Trophoblast cell (in vitro differentiated cells and primary cell): ENCODE results near the gene IRX3.
"Not testable (repeated sequence)": the region's sequence is repeated elsewhere in the genome, so short reads cannot be mapped to it uniquely, and the experiment has no call there.

ENCODE experiments used
- DNase-seq, 2 donors: peaks; one replicate each; pipeline ENCODE4 v3.0.0-alpha.2; 2016
- H2AFZ ChIP-seq: 2 replicates; pipeline ENCODE4 v1.6.1; 2013; ENCODE audit warnings: low read length, moderate library complexity, mild to moderate bottlenecking; ENCODE audit not compliant: insufficient read depth, poor library complexity
- H2AK5ac ChIP-seq: 2 replicates; pipeline ENCODE4 v1.6.1; 2013; ENCODE audit warnings: mild to moderate bottlenecking, low read length
- H2BK120ac ChIP-seq: 2 replicates; pipeline ENCODE4 v1.6.1; 2013; ENCODE audit warnings: low read length, mild to moderate bottlenecking, moderate library complexity; ENCODE audit not compliant: insufficient read depth, poor library complexity
- H2BK12ac ChIP-seq: 2 replicates; pipeline ENCODE4 v1.6.1; 2013; ENCODE audit warnings: mild to moderate bottlenecking, low read length, moderate library complexity
- H2BK5ac ChIP-seq: 2 replicates; pipeline ENCODE4 v1.6.1; 2013; ENCODE audit warnings: low read length, low read depth, moderate library complexity, mild to moderate bottlenecking; ENCODE audit not compliant: poor library complexity
- H3K14ac ChIP-seq: 2 replicates; pipeline ENCODE4 v1.6.1; 2013; ENCODE audit warnings: mild to moderate bottlenecking, low read length
- H3K18ac ChIP-seq: 2 replicates; pipeline ENCODE4 v1.6.1; 2013; ENCODE audit warnings: mild to moderate bottlenecking, low read length
- H3K23ac ChIP-seq: 2 replicates; pipeline ENCODE4 v1.6.1; 2013; ENCODE audit warnings: low read length
- H3K27ac ChIP-seq: 2 replicates; pipeline ENCODE4 v1.5.1; 2013; ENCODE audit warnings: low read depth, mild to moderate bottlenecking, inconsistent platforms, low read length, moderate library complexity
- H3K27me3 ChIP-seq: 2 replicates; pipeline ENCODE4 v1.6.1; 2013; ENCODE audit warnings: inconsistent platforms, mild to moderate bottlenecking, low read length, moderate library complexity; ENCODE audit not compliant: insufficient read depth
- H3K36me3 ChIP-seq, 2 experiments: 1 replicate in 1 of 2; 2 replicates in 1 of 2; pipeline ENCODE4 v1.6.1; 2013; ENCODE audit warnings: low read length in 2 of 2, mild to moderate bottlenecking in 2 of 2, moderate library complexity in 1 of 2; ENCODE audit not compliant: insufficient read depth in 2 of 2, control insufficient read depth in 1 of 2
- H3K4ac ChIP-seq: 2 replicates; pipeline ENCODE4 v1.6.1; 2013; ENCODE audit warnings: low read depth, mild to moderate bottlenecking, low read length, moderate library complexity
- H3K4me1 ChIP-seq, 2 experiments: 1 replicate in 1 of 2; 2 replicates in 1 of 2; pipeline ENCODE4 v1.6.1; 2013; ENCODE audit warnings: low read length in 2 of 2, mild to moderate bottlenecking in 2 of 2, moderate library complexity in 1 of 2; ENCODE audit not compliant: insufficient read depth in 2 of 2, control insufficient read depth in 1 of 2
- H3K4me2 ChIP-seq: 2 replicates; pipeline ENCODE4 v1.6.1; 2013; ENCODE audit warnings: inconsistent platforms, mild to moderate bottlenecking, low read length, moderate library complexity
- H3K4me3 ChIP-seq: 2 replicates; pipeline ENCODE4 v1.5.1; 2013; ENCODE audit warnings: mild to moderate bottlenecking, low read depth, low read length, inconsistent platforms
- H3K79me1 ChIP-seq: one replicate; pipeline ENCODE4 v1.6.1; 2013; ENCODE audit warnings: low read length
- H3K79me2 ChIP-seq: 2 replicates; pipeline ENCODE4 v1.6.1; 2013; ENCODE audit warnings: low read length, mild to moderate bottlenecking; ENCODE audit not compliant: control insufficient read depth, insufficient read depth, poor library complexity
- H3K9ac ChIP-seq: 2 replicates; pipeline ENCODE4 v1.6.1; 2013; ENCODE audit warnings: mild to moderate bottlenecking, low read length
- H3K9me3 ChIP-seq: 2 replicates; pipeline ENCODE4 v1.6.1; 2013; ENCODE audit warnings: low read depth, mild to moderate bottlenecking, control low read depth, inconsistent platforms, low read length; ENCODE audit not compliant: insufficient read depth
- H4K12ac ChIP-seq: 2 replicates; pipeline ENCODE4 v1.6.1; 2013; ENCODE audit warnings: low read depth, mild to moderate bottlenecking, low read length, moderate library complexity
- H4K8ac ChIP-seq: 2 replicates; pipeline ENCODE4 v1.6.1; 2013; ENCODE audit warnings: low read depth, mild to moderate bottlenecking, low read length, moderate library complexity
- H4K91ac ChIP-seq: one replicate; pipeline ENCODE4 v1.6.1; 2013; ENCODE audit warnings: low read depth, mild to moderate bottlenecking, low read length, moderate library complexity
- WGBS: extraction: QIAGEN DNeasy Blood & Tissue Kit; methylation state at CpG from one replicate; pipeline ENCODE4 v1.1.7; 2013; ENCODE audit warnings: missing lambda C conversion rate; ENCODE audit not compliant: insufficient read length, insufficient coverage; ENCODE audit errors: extremely low coverage; 5-methylcytosine and 5-hydroxymethylcytosine counted together

Gene IRX3

DNA sequence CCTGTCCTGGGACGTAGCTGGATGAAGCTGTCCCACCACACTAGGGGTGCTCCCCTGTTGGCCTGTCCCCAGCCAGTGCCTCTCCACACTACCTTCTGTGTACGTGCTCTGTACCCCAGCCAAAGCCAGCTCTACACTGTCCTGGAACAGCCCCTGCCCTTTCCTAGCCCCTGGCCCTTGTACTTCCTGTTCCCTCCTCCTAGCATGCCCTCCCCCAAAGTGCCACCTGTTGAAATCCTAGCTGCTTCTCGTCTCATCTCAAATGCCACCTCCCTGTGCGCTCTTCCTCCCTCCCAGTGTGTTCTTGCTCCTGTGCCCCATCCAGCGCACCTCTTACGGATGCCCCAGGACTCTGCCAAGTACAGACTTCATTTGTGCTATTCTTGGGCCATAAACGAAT, 33.5 kb downstream of the IRX3 start:
- Histone ChIP-seq H3K79me1 (no peaks in the 10 kb centered on the region), H3K18ac (no peak overlapping the region), H3K23ac (no peak overlapping the region), H4K8ac (no peak overlapping the region), H3K4ac (no peak overlapping the region), H3K4me2 (no peak overlapping the region), H3K14ac (no peak overlapping the region), H2BK5ac (no peak overlapping the region), H3K27me3 (no peaks in the 10 kb centered on the region), H2BK12ac (no peak overlapping the region), H3K9me3 (peaks cover 1% of the 10 kb centered on the region), H2BK120ac (no peak overlapping the region), H2AK5ac (no peak overlapping the region), H3K4me3 (no peak overlapping the region), H3K27ac (no peak overlapping the region), H4K12ac (no peak overlapping the region), H3K79me2 (no peaks in the 10 kb centered on the region), H3K9ac (no peak overlapping the region), H3K4me1 (no peaks in the 10 kb centered on the region), H2AFZ (no peak overlapping the region), H3K36me3 (no peaks in the 10 kb centered on the region), H4K91ac (no peak overlapping the region)
- DNase-seq: no peak
- WGBS: no CpG with 5 or more reads among the region's 7 CpGs

GRCh38 chr16:54248863-54249710, 37.5 kb downstream of the IRX3 start:
- no peak for DNase-seq
- H2BK5ac ChIP-seq: no peak overlapping the region
- no peaks in the 10 kb centered on the region for H3K79me2 ChIP-seq
- no peak overlapping the region for H2BK12ac ChIP-seq
- H3K4me3 ChIP-seq: no peak overlapping the region
- H3K14ac ChIP-seq: no peak overlapping the region
- H4K91ac ChIP-seq: no peak overlapping the region
- no peaks in the 10 kb centered on the region for H3K27me3 ChIP-seq
- no peak overlapping the region for H3K9ac ChIP-seq
- no peak overlapping the region for H3K4ac ChIP-seq
- H3K18ac ChIP-seq: no peak overlapping the region
- no peaks in the 10 kb centered on the region for H3K36me3 ChIP-seq
- no peak overlapping the region for H3K23ac ChIP-seq
- H4K12ac ChIP-seq: no peak overlapping the region
- no CpG with 5 or more reads among the region's 7 CpGs for WGBS
- no peak overlapping the region for H3K4me2 ChIP-seq
- peaks cover 6% of the 10 kb centered on the region for H3K9me3 ChIP-seq
- H3K27ac ChIP-seq: no peak overlapping the region
- no peak overlapping the region for H4K8ac ChIP-seq
- H2AK5ac ChIP-seq: no peak overlapping the region
- no peak overlapping the region for H2BK120ac ChIP-seq
- no peaks in the 10 kb centered on the region for H3K79me1 ChIP-seq
- H3K4me1 ChIP-seq: no peaks in the 10 kb centered on the region
- H2AFZ ChIP-seq: no peak overlapping the region

DNA sequence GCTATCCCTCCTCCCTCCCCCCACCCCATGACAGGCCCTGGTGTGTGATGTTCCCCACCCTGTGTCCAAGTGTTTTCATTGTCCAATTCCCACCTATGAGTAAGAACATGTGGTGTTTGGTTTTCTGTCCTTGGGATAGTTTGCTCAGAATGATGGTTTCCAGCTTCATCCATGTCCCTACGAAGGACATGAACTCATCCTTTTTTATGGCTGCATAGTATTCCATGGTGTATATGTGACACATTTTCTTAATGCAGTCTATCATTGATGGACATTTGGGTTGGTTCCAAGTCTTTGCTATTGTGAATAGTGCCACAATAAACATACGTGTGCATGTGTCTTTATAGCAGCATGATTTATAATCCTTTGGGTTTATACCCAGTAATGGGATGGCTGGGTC, 38.9 kb downstream of the IRX3 start:
- H3K9me3 ChIP-seq, H3K18ac ChIP-seq, H2AFZ ChIP-seq, DNase-seq, H3K79me1 ChIP-seq, H3K9ac ChIP-seq, H3K79me2 ChIP-seq, H2BK12ac ChIP-seq, H3K4ac ChIP-seq, H2AK5ac ChIP-seq, H3K4me1 ChIP-seq, H3K23ac ChIP-seq, H3K14ac ChIP-seq, H2BK120ac ChIP-seq, H3K27me3 ChIP-seq, H2BK5ac ChIP-seq, H4K8ac ChIP-seq, H3K27ac ChIP-seq, H4K12ac ChIP-seq, H3K4me3 ChIP-seq, H4K91ac ChIP-seq, H3K4me2 ChIP-seq, H3K36me3 ChIP-seq: not testable (repeated sequence)
- WGBS: no CpG with 5 or more reads among the region's 2 CpGs

DNA sequence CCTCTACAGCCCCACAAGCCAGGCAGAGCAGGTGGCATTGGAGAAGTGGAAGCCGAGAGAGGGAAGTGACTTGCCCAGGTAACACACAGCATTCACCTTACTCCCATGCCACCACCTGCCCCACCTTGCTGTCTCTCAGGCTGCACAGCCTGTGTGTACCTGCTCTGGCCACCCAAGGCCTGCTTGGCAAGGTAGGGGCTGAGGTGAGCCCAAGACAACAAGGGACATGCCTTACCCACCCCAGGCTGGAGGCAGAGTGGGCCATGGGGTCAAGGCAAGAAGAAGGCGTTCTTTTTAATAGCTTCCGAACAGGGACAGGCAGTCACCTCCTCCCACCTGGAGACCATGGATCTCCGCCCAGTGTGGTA, 40.1 kb downstream of the IRX3 start:
- Histone ChIP-seq H3K79me2 (no peaks in the 10 kb centered on the region), H3K4ac (no peak overlapping the region), H2BK5ac (no peak overlapping the region), H3K14ac (no peak overlapping the region), H2BK120ac (no peak overlapping the region), H3K18ac (no peak overlapping the region), H3K79me1 (no peaks in the 10 kb centered on the region), H3K27me3 (no peaks in the 10 kb centered on the region), H3K9me3 (peaks cover 8% of the 10 kb centered on the region), H3K4me1 (no peaks in the 10 kb centered on the region), H4K91ac (no peak overlapping the region), H3K27ac (no peak overlapping the region), H3K36me3 (no peaks in the 10 kb centered on the region), H2BK12ac (no peak overlapping the region), H3K9ac (no peak overlapping the region), H4K12ac (no peak overlapping the region), H3K4me3 (no peak overlapping the region), H3K4me2 (no peak overlapping the region), H3K23ac (no peak overlapping the region), H2AFZ (no peak overlapping the region), H2AK5ac (no peak overlapping the region), H4K8ac (no peak overlapping the region)
- no CpG with 5 or more reads among the region's 4 CpGs for WGBS
- DNase-seq: no peak
